ENCODE measurements around the gene MRGPRD.

Gene MRGPRD

DNA sequence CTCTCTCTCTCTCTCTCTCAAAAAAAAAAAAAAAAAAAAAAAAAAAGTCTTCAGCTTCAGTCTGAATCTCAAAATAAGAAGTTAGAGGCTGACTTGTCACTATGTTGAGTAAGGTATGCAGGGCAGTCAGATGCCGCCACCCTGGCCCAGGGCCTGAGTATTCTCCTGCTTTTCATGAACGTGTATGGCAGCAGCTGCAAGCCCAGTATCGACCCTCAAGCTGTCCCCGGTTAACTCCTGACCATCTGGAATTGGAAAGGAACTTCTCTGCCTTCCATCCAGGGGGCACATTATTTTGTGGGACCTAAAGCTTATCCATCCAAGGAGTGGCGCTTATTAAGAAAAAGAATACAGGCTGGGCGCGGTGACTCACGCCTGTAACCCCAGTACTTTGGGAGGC lies 11.4 kb downstream of the MRGPRD start:
- no peak for DNase-seq (ENCODE audit: low read depth in 3 of 3)

GRCh38 chr11:68968306-68969250 lies 12.2 kb downstream of the MRGPRD start:
- no peak for DNase-seq (ENCODE audit: low read depth in 3 of 3)

DNA sequence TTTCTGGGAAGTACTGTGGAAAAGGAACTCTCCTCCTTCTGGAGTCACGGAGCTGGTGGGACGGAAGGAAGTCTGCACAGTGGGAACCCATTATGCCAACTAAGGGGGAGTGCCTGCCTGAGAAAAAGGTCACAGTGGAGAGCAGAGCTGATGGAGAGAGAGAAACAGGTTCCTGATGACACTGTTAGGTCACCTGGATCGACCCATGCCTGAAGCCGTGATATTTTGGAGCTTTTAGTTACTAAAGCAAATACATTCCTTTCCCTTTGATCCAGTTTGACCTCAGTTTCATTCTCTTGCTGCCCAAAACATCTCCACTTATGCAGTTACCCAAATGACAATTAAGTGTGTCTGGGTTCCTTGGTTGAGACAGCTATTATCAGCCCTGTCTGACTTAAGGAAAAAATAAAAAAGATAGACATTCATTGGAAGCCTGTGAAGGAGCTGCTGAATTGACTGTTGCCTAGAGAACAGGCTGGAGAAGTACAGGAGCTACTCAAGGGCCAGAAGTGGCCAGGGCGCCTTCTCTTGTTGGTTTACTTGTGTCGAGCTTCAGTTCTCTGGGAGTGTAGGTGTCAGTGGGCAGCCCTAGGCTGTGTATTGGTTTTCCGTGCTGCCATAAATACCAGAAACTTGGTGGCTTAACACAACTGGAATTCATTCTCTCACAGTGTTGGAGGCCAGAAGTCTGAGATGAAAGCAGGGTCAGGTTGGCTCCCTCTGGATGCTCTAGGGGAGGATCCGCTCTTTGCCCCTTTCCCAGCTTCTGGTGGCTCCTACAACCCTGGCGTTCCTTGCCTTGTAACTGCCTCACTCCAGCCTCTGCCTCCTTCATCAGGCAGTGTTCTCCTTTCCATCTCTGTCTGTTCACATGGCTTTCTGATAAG lies 13.6 kb downstream of the MRGPRD start:
- no peak for DNase-seq (ENCODE audit: low read depth in 3 of 3)

GRCh38 chr11:68965901-68966853 lies 14.6 kb downstream of the MRGPRD start:
- no peak for DNase-seq (ENCODE audit: low read depth in 3 of 3)

GRCh38 chr11:68963779-68964178 lies 17.0 kb downstream of the MRGPRD start:
- DNase-seq (ENCODE audit: low read depth in 3 of 3): no peak

GRCh38 chr11:68962527-68963250 lies 18.1 kb downstream of the MRGPRD start:
- no peak for DNase-seq (ENCODE audit: low read depth in 3 of 3)

- no peak for DNase-seq (ENCODE audit: low read depth in 3 of 3)
These were observed 19.5 kb downstream of the MRGPRD start for GRCh38 chr11:68961245-68961644.

DNA sequence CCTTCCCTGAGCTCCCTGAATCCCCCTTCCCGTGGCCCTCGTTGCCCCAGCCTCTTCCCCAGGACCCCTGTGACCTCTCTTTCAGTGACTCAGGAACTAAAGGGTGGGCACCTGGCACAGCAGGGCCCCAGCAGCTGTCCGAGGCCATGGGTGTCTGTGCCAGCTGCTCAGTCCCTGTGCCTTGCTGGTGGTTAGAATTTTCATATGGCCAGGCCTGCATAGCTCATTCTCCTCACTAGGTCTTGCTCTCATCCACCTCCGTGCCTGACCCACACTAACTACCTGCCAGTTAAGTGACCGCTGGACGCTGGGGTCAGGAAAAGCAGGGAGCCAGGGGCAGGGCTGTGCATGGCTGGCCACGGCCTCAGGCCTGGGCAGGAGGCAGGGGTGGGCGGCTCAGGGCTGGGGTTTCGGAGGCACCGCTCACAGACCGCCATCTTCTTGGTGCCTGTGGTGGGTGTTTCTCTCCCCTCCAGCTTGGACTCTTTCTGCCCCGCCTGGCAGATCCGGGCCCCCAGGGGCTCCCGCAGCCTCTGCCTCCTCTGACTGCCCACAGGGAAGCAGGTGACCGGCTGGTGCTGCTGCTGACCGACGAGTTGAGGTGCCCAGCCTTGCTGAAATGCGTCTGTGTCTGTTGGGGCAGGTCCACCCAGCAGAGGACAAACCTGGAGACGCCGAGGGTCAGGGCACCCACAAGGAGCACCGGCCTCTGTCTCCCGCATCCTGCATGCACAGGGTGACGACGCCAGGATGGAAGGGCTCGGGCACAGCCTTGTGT lies 20.3 kb downstream of the MRGPRD start:
- no peak for DNase-seq (ENCODE audit: low read depth in 3 of 3)

DNA sequence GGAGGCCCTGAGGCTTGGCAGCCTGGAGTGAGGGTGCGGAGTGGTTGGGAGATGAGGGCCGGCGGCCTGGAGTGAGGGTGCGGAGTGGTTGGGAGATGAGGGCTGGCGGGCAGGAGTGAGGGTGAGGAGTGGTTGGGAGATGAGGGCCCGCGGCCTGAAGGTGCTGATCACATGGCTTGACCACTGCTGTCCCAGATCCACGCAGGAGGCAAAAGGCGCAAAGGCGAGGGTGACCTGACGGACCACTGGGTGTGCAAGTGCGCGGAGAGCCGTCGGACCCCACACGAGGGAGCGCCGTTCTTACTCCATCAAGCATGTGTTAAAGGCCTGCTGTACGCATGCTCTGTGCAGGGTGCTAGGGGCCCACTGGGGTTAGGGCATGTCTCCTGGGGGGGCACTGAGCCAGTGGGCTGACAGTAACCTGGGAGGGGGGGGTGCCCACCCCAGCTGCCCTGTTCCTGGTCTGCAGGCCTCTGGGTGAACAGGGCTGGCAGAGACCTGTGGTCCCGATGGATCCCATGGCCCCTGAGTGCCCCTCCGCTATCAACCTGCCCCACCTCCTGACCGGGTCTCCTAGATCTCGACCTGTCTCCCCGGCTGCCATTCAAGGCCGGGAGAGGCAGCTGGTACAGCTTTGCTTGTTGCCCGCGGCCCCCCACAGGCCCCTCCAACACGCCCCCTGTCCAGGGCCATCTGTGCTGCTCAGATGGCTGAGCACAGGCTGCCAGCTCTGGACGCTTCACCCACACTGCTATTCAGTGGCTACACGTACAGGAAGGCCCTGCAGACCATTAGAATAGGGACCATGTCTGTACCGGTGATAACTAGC lies 21.1 kb downstream of the MRGPRD start:
- DNase-seq (ENCODE audit: low read depth in 3 of 3): no peak

DNA sequence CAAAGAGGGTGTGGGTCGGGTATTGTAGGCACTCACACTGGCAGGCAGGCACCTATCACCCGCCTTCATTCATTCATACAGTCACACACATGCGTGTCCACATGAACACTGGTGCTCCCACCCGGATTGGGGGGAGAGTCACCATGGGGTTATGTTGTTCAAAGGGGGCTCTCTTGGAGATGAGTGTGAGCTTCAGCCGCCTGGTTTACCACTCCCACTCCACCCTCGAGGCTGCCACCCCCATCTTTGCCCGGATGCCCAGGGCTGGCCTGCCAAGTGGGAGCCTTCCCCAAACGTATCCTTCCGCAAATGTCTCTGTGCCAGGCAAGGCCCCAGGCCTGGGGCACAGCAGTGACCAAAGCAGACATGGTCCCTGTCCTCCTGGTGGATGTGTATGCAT lies 22.6 kb downstream of the MRGPRD start:
- no peak for DNase-seq (ENCODE audit: low read depth in 3 of 3)

DNA sequence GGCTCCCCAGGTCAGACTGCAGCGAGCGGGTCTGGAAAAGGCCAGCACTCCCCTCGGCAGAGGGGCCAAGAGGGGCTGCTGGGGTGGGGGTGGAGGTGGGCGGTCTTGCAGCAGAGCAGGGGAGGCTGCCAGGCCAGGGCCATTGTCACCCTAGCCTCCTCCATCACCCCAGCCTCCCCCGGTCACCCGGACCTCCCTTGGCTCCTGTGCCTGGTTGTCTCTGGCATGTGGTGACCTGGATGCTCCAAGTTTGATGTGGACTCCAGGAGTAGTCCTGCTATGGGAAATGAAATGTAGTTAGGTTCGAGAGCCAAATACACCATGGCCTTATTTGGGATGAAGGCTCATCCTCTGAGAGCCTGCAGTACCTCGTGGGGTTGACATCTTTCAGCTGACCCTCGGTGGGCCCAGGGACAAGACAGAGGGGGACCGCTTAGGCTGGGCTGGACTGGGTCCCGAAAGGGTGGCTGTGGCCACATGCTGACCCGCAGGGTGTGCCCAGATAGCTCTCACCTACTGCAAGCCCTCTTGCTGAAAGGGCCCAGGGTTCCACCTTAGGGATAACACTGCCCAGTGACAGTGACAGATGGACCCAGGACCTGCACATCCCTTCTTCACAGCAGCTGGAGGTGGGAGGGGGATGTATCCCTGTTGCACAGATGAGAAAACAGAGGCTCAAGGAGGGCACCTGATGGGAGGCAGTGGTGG lies 24.1 kb downstream of the MRGPRD start:
- DNase-seq (ENCODE audit: low read depth in 3 of 3): no peak

GRCh38 chr11:68956142-68956541 lies 24.6 kb downstream of the MRGPRD start:
- peak in 1 of 3 donors; percentile 10 for DNase-seq (ENCODE audit: low read depth in 3 of 3)

DNA sequence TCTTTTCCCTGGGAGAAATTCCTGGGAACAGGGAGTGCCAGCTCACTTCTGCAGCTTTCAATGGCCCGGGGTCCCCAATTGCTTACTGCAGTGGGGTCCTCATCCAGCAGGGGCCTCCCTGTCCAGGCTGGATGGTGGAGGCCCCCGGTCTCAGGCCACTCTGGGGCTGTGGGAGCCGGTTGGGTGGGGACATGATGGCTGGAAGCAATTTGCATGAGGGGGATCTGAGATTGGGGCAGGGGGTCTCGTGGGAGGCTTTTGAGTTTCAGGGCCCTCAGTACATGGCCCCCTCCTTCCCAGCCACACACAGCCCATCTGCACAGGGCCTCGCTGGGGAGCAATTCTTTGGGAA lies 25.2 kb downstream of the MRGPRD start:
- DNase-seq (ENCODE audit: low read depth in 3 of 3): no peak

DNA sequence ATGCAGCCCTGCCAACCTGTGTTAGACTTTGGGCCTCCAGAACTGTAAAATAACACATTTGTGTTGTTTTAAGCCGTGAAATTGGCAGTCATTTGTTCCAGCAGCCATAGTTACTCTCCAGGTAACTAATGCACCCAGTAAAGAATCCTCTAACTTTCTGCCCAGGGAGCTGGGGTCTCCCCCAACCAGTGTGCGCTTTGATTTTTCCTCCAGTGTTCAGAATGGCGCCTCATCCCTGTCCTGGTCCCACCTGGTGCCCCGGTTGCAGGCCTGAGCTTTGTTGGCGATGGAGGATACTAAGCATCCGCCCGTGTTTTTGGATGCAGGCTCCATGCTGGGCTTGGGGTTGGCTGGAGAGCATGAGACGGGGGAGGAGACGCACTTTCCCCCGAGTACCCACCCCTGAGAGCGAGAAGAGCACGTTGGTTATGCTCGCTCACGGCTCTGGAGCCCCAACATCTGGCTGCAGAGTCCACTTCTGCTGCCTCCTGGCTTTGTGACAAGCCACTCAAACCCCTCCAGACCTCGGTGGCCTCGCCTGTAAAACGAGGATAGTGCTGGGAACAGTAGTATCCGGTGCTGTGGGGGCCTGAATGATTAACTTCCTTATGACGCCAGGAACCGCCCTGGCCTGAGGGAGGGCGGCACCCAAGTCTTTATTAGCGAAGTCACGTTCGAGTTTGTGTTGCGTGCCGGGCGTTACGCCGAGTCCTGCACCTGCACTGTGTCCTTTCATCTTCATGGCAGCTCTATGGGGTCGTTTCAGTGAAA lies 25.8 kb downstream of the MRGPRD start:
- no peak for DNase-seq (ENCODE audit: low read depth in 3 of 3)

DNA sequence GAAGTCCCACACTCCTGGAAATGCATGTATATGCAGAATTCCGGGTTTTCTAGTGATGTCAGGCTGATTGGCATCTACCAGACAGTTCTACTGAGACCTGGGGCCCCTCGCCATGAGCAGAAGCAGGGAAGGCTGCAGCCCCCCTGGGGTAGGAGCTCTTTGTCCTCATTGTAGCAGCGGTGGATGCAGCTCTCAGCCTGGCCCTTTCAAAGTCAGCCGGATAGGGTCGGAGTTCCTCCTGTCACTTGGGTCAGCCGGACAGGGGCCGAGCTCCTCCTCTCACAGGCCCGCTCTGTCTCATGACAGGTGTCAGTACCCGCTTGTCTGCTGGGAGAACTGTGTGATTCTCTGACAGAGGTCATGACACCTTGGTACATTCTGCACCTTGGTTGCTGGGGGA lies 30.0 kb downstream of the MRGPRD start:
- no peak for DNase-seq (ENCODE audit: low read depth in 3 of 3)

GRCh38 chr11:68950270-68950669 lies 30.5 kb downstream of the MRGPRD start:
- DNase-seq (ENCODE audit: low read depth in 3 of 3): no peak

DNA sequence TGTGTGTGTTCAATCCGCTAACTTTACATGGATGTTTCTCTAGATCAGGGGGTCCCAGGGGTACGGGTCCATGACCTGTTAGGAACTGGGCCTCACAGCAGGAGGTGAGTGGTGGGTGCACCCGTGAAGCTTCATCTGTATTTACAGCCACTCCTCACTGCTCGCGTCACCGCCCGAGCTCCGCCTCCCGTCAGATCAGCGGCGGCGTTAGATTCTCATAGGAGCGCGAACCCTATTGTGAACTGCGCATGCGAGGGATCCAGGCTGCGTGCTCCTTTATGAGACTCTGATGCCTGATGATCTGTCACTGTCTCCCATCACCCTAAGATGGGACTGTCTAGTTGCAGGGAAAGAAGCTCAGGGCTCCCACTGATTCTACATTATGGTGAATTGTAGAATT lies 31.9 kb downstream of the MRGPRD start:
- DNase-seq (ENCODE audit: low read depth in 3 of 3): no peak

DNA sequence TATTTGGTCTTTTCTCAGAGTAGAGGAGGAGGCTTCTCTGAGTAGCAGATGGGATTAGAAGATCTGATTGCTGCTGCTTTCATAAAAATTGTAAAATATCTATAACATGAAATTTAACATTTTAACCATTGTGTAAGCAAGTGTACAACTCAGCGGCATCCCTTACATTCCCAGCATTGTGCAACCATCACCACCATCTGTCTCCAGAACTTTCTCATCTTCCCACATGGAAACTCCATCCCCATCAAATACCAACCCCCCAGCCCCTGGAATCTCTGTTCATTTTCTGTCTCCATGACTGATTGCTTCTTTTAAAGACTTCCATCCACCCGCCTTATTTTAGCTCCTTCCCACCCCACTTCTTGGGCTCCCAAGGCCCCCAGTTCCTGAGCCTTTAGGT lies 32.3 kb downstream of the MRGPRD start:
- DNase-seq (ENCODE audit: low read depth in 3 of 3): no peak
